ENCODE results near the gene NRF1. TPM values are rescaled to one million over a fixed set of nuclear protein-coding genes. Genes with fewer than 3 reads are reported as not detected.

The NRF1 gene
- total and polyA plus RNA-seq, 12 donors = 7.7 to 16.0 (median 10.1) TPM

DNA sequence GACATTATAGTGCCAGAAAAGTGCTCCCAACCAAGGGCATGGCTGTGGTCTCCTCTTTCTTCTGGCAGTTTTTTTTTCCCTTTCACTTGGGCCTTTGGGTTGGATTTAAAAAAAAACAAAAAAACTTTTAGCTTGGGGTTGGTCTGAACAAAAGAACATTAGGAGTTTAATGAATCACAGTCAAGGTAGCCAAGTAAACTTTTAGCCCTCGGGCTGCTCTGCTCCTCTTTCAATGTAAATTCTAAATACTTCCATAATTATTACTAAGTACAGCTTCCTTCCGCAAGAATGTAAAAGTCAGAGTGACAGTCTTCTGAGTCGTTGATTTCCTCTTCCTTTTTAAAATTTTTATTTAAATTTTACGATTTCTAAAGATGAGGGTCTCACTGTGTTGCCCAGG is 79.2 kb downstream of the NRF1 start:
- TF ChIP-seq, protein P1, sequence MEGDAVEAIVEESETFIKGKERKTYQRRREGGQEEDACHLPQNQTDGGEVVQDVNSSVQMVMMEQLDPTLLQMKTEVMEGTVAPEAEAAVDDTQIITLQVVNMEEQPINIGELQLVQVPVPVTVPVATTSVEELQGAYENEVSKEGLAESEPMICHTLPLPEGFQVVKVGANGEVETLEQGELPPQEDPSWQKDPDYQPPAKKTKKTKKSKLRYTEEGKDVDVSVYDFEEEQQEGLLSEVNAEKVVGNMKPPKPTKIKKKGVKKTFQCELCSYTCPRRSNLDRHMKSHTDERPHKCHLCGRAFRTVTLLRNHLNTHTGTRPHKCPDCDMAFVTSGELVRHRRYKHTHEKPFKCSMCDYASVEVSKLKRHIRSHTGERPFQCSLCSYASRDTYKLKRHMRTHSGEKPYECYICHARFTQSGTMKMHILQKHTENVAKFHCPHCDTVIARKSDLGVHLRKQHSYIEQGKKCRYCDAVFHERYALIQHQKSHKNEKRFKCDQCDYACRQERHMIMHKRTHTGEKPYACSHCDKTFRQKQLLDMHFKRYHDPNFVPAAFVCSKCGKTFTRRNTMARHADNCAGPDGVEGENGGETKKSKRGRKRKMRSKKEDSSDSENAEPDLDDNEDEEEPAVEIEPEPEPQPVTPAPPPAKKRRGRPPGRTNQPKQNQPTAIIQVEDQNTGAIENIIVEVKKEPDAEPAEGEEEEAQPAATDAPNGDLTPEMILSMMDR (IDR thresholded peaks at IDR 0.05) = no peak
- no peak for TF ChIP-seq POLR2A (IDR thresholded peaks at IDR 0.05)
- no peak overlapping the region for H3K4me3 ChIP-seq
- no peaks in the 10 kb centered on the region for H3K9me3 ChIP-seq (replicated peaks in 1 of 3)
- DNase-seq = no peak
- H3K27ac ChIP-seq = no peak overlapping the region
- intact Hi-C loops (cut with DNase I) = no loop called here
- peaks cover 0 to 13% of the 10 kb centered on the region in 2 donors for H3K36me3 ChIP-seq (replicated peaks in 1 of 2)
- WGBS, 4 donors = 81 to 97% (median 88%) methylated on average over 4 of the region's 4 CpGs
- no peaks in the 10 kb centered on the region for H3K27me3 ChIP-seq
- no peaks in the 10 kb centered on the region for H3K4me1 ChIP-seq (replicated peaks in 1 of 2)

- no peak for DNase-seq
- Histone ChIP-seq H3K4me1 (replicated peaks in 1 of 2) (no peaks in the 10 kb centered on the region), H3K9me3 (replicated peaks in 1 of 3) (no peaks in the 10 kb centered on the region), H3K27me3 (no peaks in the 10 kb centered on the region), H3K4me3 (no peak overlapping the region), H3K36me3 (replicated peaks in 1 of 2) (no peaks in the 10 kb centered on the region), H3K27ac (no peak overlapping the region)
- intact Hi-C loops (cut with DNase I) = no loop called here
- TF ChIP-seq, protein P1 (IDR thresholded peaks at IDR 0.05) = no peak
- no peak for TF ChIP-seq POLR2A (IDR thresholded peaks at IDR 0.05)
- 86 to 94% (median 87%) methylated on average over 3 of the region's 3 CpGs for WGBS, 4 donors
Observed at GRCh38 chr7:129698516-129699418, 87.2 kb downstream of the NRF1 start.

- WGBS, 4 donors = 66 to 80% (median 79%) methylated on average over 2 of the region's 2 CpGs
- intact Hi-C loops (cut with DNase I) = no loop called here
- Histone ChIP-seq H3K4me3 (no peak overlapping the region), H3K27me3 (no peaks in the 10 kb centered on the region), H3K36me3 (replicated peaks in 1 of 2) (no peaks in the 10 kb centered on the region), H3K27ac (no peak overlapping the region), H3K9me3 (replicated peaks in 1 of 3) (no peaks in the 10 kb centered on the region), H3K4me1 (replicated peaks in 1 of 2) (no peaks in the 10 kb centered on the region)
- DNase-seq = no peak
- TF ChIP-seq, protein P1 (IDR thresholded peaks at IDR 0.05) = no peak
Observed at GRCh38 chr7:129702316-129702715, 90.8 kb downstream of the NRF1 start.

DNA sequence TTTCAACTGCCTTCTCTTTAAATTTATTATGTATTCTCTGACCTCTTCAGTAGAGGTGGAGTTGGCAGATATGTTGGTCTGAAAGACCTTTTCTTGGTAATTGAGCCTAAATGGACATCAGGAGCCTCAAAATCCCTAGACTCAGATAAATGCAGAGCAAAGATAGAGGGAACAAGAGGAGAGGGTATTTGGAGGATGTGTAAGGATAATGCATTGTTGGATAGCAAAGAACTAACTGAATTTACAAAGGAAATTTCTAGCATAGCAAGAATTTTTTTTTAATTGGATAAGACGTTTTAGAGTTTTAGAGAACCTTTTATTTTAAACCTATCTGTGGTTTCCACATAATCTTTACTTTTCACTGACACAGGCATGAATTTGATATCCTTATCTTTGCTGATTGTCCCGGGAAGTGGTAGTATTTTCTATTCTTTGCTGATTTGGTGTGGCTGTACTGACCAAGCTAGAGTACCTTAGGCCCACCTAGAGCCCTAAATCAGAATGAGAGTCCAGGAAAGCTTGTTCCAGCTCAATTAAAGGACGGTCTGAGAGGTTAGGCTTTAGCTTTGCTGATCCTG is 91.3 kb downstream of the NRF1 start:
- no peaks in the 10 kb centered on the region for H3K4me1 ChIP-seq (replicated peaks in 1 of 2)
- WGBS, 4 donors = 63 to 88% (median 81%) methylated on average over 3 of the region's 3 CpGs
- no peaks in the 10 kb centered on the region for H3K36me3 ChIP-seq (replicated peaks in 1 of 2)
- H3K27ac ChIP-seq = no peak overlapping the region
- TF ChIP-seq, protein P1 (IDR thresholded peaks at IDR 0.05) = no peak
- no peak for TF ChIP-seq POLR2A (IDR thresholded peaks at IDR 0.05)
- intact Hi-C loops (cut with DNase I) = no loop called here
- no peaks in the 10 kb centered on the region for H3K27me3 ChIP-seq
- no peaks in the 10 kb centered on the region for H3K9me3 ChIP-seq (replicated peaks in 1 of 3)
- H3K4me3 ChIP-seq = no peak overlapping the region
- no peak for DNase-seq

Measured in adrenal gland (tissue), 12 donors.